Caki2 (cell line): ENCODE data around the gene KMT2C. TPM values are rescaled to one million over a fixed set of nuclear protein-coding genes. Genes with fewer than 3 reads are reported as not detected.

ENCODE experiments used
- DNase-seq: peaks from one replicate; pipeline ENCODE4 v3.0.0-alpha.2; 2015; ENCODE audit warnings: low read depth
- in situ Hi-C: cut with HindIII; loops from 2 replicates; pipeline ENCODE4 v1.10.0; 2016; ENCODE audit warnings: low sequenced_read_pairs, low pct_unique_long_range_greater_than_20kb, mixed read lengths
- total RNA-seq: library from RNA; depleted of rRNA; stranded (reverse); fragments of >200 nt; shearing (Covaris generic); gene quantifications from 2 replicates; pipeline ENCODE4 v1.2.3, GENCODE V29; 2014; ENCODE audit warnings: low replicate concordance; rRNA removed

The KMT2C gene
- total RNA-seq, 1 experiment from 2014 or later: 11.1 TPM

GRCh38 chr7:152115021-152115718 lies 320.6 kb downstream of the KMT2C start:
- DNase-seq: no peak
- in situ Hi-C loops: no loop called here

GRCh38 chr7:152112829-152113228 lies 323.0 kb downstream of the KMT2C start:
- in situ Hi-C loops: no loop called here
- DNase-seq: no peak

DNA sequence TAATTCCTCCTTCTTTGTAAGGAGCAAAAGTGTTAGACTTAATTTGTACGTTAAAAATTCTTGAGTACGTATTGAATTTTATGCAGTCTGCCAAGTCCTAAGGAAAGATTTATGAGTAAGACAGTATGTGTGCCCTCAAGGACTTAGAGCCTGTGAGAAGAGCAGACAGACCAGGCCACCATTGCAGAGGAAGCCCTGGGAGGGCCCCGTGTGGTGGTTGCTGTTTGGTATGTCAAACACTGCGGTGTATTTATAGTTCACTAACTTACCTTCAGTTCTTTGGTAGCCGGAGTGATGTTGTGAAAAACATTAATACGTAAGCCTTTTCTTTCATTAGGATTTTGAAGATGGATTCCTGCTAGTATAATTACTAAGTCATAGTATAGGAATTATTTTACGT lies 327.4 kb downstream of the KMT2C start:
- in situ Hi-C loops: no loop called here
- no peak for DNase-seq

GRCh38 chr7:152107945-152108344 lies 327.9 kb downstream of the KMT2C start:
- in situ Hi-C loops: no loop called here

DNA sequence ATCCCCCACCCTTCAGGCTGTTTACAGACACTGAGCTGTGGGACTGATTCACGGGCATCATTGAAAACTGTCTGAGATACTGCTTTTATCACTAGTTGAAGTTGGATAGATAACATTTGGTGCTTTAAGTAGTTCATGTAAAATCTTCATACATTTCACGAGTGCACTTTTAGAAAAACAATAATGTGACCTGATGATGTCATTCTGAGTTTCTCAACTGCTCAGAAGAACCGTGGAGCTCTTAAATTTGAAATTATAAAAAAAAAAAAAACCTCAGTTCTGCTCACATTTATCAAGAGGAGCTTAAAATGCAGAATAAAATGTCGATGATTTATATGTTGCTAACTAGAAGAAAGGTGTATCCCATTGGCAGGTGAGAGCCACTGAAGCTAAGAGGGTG lies 328.8 kb downstream of the KMT2C start:
- DNase-seq: no peak
- in situ Hi-C loops: no loop called here

More at GRCh38 chr7:152107945-152108344, 327.9 kb downstream of the KMT2C start:
- DNase-seq: no peak

DNA sequence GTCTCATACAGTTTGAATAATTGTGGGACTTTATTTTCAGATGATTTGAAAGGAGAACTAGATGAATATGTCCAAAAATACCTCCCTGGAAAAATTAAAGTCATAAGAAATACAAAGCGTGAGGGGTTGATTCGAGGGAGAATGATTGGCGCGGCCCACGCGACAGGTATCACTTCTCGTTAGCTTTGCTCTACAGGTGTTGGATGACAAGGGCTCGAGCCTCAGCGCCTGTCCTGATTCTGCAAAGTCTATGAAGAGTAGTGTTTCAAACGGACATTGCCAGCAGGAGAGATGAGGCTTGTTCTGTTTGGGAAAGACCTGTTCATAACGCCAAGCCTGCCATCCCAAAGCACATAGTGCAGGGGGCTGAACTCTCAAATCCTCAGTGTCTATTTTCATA lies 330.6 kb downstream of the KMT2C start:
- in situ Hi-C loops: no loop called here
- no peak for DNase-seq

DNA sequence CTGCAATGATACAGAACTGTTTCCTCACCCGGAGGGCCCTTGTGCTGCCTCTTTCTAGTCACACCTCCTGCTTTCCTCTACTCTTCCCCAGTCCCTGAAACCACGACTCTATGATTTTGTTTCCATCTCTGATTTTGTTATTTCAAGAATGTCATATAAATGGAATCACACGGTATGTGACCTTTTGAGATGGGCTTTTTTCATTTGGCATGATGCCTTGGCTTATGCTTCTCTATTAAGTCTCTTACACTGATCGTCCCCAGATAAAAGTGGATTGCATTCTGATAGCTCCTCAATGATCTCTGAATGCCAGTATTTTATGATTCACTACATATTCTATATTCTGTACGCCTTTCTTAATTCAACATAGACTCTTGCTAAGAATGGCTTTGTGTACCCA lies 332.1 kb downstream of the KMT2C start:
- no peak for DNase-seq
- in situ Hi-C loops: no loop called here

DNA sequence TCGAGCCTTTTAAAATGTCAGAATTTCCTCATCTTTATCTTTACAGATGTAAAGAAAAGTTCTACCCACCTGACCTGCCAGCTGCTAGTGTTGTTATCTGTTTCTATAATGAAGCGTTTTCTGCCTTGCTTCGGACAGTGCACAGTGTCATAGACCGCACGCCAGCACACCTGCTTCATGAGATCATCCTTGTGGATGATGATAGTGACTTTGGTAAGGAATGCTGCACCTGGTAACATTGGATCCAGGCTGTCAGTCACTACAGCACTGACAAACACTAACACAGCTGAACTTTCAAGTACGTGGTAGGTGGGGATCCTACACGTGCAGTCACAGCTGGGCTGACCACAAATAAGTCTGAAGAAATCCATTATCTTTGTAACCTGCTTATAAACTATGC lies 332.7 kb downstream of the KMT2C start:
- in situ Hi-C loops: no loop called here
- DNase-seq: no peak

DNA sequence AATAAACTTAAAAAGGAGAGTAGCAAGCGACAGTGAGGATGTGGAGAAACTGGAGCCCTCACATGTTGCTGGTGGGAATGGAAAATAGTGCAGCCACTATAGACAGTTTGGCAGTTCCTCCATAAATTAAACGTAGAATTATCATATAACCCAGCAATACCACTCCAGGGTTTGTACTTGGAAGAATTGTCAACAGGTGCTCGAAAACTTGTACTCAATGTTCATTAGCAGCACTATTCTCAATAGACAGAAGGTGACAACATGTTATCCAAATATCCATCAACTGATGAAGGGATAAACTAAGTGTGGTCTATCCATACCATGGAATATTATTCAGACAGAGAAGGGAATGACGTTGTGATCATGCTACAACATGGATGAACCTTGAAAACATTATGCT lies 338.5 kb downstream of the KMT2C start:
- DNase-seq: no peak
- in situ Hi-C loops: no loop called here

GRCh38 chr7:152095771-152096170 lies 340.0 kb downstream of the KMT2C start:
- DNase-seq: no peak
- in situ Hi-C loops: no loop called here

- DNase-seq: no peak
- in situ Hi-C loops: no loop called here
Measured at GRCh38 chr7:152093717-152094116, 342.1 kb downstream of the KMT2C start.

DNA sequence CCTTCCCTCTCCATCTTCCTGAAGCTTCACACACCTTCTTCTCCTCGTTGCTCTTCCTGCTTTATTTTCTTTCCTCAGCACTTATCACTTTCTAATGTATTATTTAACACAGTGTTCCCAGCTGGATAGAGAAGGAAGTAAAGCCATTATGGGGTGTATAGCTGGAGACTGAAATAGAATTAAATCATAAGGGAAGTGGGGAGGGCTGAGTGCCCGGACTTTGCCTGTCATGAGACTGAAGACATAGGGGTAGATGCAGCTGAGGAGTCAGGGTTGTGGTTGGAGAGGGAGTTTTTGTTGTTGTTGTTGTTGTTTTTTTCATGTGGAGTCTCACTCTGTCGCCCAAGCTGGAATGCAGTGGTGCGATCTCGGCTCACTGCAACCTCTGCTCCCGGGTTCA lies 345.1 kb downstream of the KMT2C start:
- no peak for DNase-seq
- in situ Hi-C loops: no loop called here

DNA sequence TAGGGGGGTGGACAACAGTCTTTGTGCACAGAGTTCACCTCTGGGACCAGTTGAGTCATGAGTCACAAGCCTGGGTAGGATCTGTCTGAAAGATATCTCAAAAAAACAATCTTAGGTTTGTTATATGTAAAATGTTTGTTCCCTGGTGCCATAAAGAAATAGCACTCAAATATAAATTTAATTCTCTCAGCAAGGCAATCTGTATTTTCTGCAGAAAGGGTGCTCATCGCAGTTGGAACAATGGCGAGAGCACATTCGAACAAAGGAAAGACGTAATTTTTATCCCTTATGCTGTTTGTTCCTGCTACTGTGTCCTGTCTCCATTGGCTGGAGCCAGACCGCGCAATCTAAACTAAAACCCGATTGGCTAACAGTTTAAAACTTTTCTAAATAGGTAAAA lies 346.6 kb downstream of the KMT2C start:
- in situ Hi-C loops: no loop called here

DNA sequence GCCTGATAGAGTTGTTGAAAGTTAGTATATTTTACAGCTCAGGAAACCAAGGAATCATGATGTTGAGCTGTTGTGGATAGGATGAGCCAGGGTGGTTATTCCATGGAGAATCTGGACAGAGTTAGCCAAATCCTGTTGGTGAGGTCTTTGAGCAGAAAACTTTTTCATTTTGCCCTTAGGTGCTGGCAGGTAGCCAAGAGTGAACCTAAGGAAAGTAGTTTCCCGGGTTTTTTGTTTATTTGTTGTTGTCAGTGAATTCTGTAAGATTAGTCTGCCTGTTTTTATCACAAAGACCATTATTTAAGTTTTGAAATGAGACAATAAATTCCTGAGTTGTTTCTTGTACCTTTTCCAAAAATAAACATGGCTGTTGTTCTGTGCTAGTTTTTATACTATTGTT lies 349.3 kb downstream of the KMT2C start:
- DNase-seq: no peak
- in situ Hi-C loops: no loop called here

More for the DNA sequence above, 346.6 kb downstream of the KMT2C start:
- no peak for DNase-seq

DNA sequence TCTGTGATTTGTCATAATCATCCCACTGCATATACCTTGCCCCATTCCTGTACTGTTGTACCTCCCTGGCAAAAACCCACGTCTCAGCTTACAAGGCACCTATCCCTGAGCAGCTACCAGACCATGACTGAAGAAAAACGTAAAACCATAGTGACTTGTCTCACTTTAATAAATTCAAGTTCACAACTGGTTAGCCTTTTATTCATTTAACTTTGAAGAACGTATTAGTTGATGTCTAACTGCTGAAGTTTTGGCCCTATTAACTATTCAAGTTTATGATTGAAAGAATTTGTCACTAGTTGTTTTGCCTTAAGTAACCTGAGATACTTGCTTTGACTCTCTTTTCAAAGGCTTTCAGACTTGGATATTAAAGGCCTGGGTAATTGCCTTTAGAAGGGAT lies 350.7 kb downstream of the KMT2C start:
- peak; percentile 72 for DNase-seq

More for the DNA sequence above, 350.7 kb downstream of the KMT2C start:
- in situ Hi-C loops: no loop called here

Other genes starting within 250 kb of the KMT2C start
- gene XRCC2, start 240.1 kb upstream of the KMT2C start, total RNA-seq: 0.98 and 2.6 TPM in 2 replicates